Neural cell (in vitro differentiated cells): ENCODE data around the gene TBKBP1. TPM values are rescaled to one million over a fixed set of nuclear protein-coding genes. Genes with fewer than 3 reads are reported as not detected.
"Not testable (repeated sequence)": the region's sequence is repeated elsewhere in the genome, so short reads cannot be mapped to it uniquely, and the experiment has no call there.

Experiments used
- H2AFZ ChIP-seq: fragments of 200-600, 300-800 bp; sonication (generic), shearing (Covaris generic); 2 replicates; pipeline ENCODE4 v1.6.0; 2014; ENCODE audit warnings: low read depth, mild to moderate bottlenecking, antibody characterized with exemption, low read length, moderate library complexity
- H3F3A ChIP-seq: fragments of 200-600 bp; shearing (Covaris generic); 2 replicates; pipeline ENCODE4 v1.6.1; 2016; ENCODE audit warnings: mild to moderate bottlenecking, moderate library complexity, mixed read lengths, antibody characterized with exemption, low read length; ENCODE audit not compliant: insufficient read depth, poor library complexity, severe bottlenecking
- H3K27ac ChIP-seq: fragments of 200-600, 300-800 bp; sonication (generic), shearing (Covaris generic); 2 replicates; pipeline ENCODE4 v1.5.1; 2014; ENCODE audit warnings: mild to moderate bottlenecking, low read length, moderate library complexity
- H3K27me3 ChIP-seq: fragments of 300-800, 200-600 bp; sonication (generic), shearing (Covaris generic); 2 replicates; pipeline ENCODE4 v1.6.0; 2014; ENCODE audit warnings: mild to moderate bottlenecking, low read depth, low read length, moderate library complexity; ENCODE audit not compliant: insufficient read depth
- H3K36me3 ChIP-seq: fragments of 300-800, 200-600 bp; sonication (generic), shearing (Covaris generic); 2 replicates; pipeline ENCODE4 v1.5.1; 2014; ENCODE audit warnings: mild to moderate bottlenecking, antibody characterized with exemption, low read length, moderate library complexity; ENCODE audit not compliant: insufficient read depth
- H3K4me2 ChIP-seq: fragments of 300-800, 200-600 bp; sonication (generic), shearing (Covaris generic); 2 replicates; pipeline ENCODE4 v1.6.0; 2014; ENCODE audit warnings: mild to moderate bottlenecking, low read length
- H3K4me3 ChIP-seq: fragments of 300-800, 200-600 bp; sonication (generic), shearing (Covaris generic); 2 replicates; pipeline ENCODE4 v1.5.1; 2014; ENCODE audit warnings: mild to moderate bottlenecking, low read length, moderate library complexity
- H3K79me2 ChIP-seq: fragments of 200-600 bp; shearing (Covaris generic); replicated peaks from 2 replicates; pipeline ENCODE4 v1.6.0; 2014; ENCODE audit warnings: mild to moderate bottlenecking, low read length, moderate library complexity; ENCODE audit not compliant: insufficient read depth
- H3K9ac ChIP-seq: fragments of 300-800, 200-600 bp; sonication (generic), shearing (Covaris generic); 2 replicates; pipeline ENCODE4 v1.6.1; 2016; ENCODE audit warnings: mild to moderate bottlenecking, low read length, mixed read lengths
- H3K9me2 ChIP-seq: fragments of 200-600 bp; shearing (Covaris generic); 2 replicates; pipeline ENCODE4 v1.6.1; 2016; ENCODE audit warnings: mild to moderate bottlenecking, low read length, mixed read lengths; ENCODE audit not compliant: insufficient read depth
- H3K9me3 ChIP-seq: fragments of 200-600, 300-800 bp; sonication (generic), shearing (Covaris generic); 2 replicates; pipeline ENCODE4 v1.6.1; 2016; ENCODE audit warnings: mild to moderate bottlenecking, mixed run types, low read length, moderate library complexity, mixed read lengths
- H4K20me1 ChIP-seq: fragments of 200-600 bp; shearing (Covaris generic); 2 replicates; pipeline ENCODE4 v1.6.1; 2016; ENCODE audit warnings: mild to moderate bottlenecking, mixed run types; ENCODE audit not compliant: insufficient read depth
- CTCF ChIP-seq: fragments of 450-650 bp; IDR thresholded peaks from 2 replicates; pipeline ENCODE4 v1.5.1; 2014; ENCODE audit warnings: antibody characterized with exemption, mild to moderate bottlenecking, moderate library complexity; ENCODE audit not compliant: poor library complexity, severe bottlenecking
- EP300 ChIP-seq: fragments of 450-650 bp; conservative IDR thresholded peaks from 2 replicates; pipeline ENCODE4 v1.6.1; 2014; ENCODE audit warnings: antibody characterized with exemption, mild to moderate bottlenecking, moderate library complexity; ENCODE audit not compliant: poor library complexity, severe bottlenecking
- EZH2 ChIP-seq: fragments of 200-600, 300-800 bp; shearing (Covaris generic), sonication (generic); IDR thresholded peaks from 2 replicates; pipeline ENCODE4 v1.6.1; 2014; ENCODE audit warnings: antibody characterized with exemption, low read length, borderline replicate concordance, mild to moderate bottlenecking; ENCODE audit not compliant: insufficient read depth, poor library complexity, severe bottlenecking
- SMC3 ChIP-seq: fragments of 450-650 bp; conservative IDR thresholded peaks from 2 replicates; pipeline ENCODE4 v1.6.1; 2014; ENCODE audit warnings: antibody characterized with exemption, mild to moderate bottlenecking, moderate library complexity; ENCODE audit not compliant: poor library complexity
- TAF1 ChIP-seq: IDR thresholded peaks from 2 replicates; pipeline ENCODE4 v1.6.1; 2012; ENCODE audit warnings: low read depth
- polyA plus RNA-seq: library from polyadenylated mRNA; depleted of rRNA; stranded (reverse); fragments of >200 nt; gene quantifications from 2 replicates; pipeline ENCODE4 v1.2.3, GENCODE V29; 2014

TBKBP1 gene
- polyA plus RNA-seq, 1 donor from 2014 or later, result 25.4 TPM

GRCh38 chr17:47676510-47677165, 17.3 kb upstream of the TBKBP1 start:
- TF ChIP-seq EP300, result no peak
- TF ChIP-seq TAF1, result no peak

GRCh38 chr17:47678196-47678595, 15.8 kb upstream of the TBKBP1 start:
- Histone ChIP-seq H3K9ac (no peak overlapping the region), H3K79me2 (no peaks in the 10 kb centered on the region), H4K20me1 (no peaks in the 10 kb centered on the region), H3K4me2 (no peak overlapping the region), H3K36me3 (peaks cover 19% of the 10 kb centered on the region), H3F3A (no peaks in the 10 kb centered on the region), H3K4me3 (no peak overlapping the region), H2AFZ (no peak overlapping the region), H3K27ac (no peak overlapping the region), H3K27me3 (no peaks in the 10 kb centered on the region), H3K9me3 (no peaks in the 10 kb centered on the region), H3K9me2 (no peaks in the 10 kb centered on the region)
- TF ChIP-seq EZH2 (no peak), CTCF (no peak)

More at GRCh38 chr17:47676510-47677165, 17.3 kb upstream of the TBKBP1 start:
- no peak overlapping the region for H3K9ac ChIP-seq
- H3K9me3 ChIP-seq, result no peaks in the 10 kb centered on the region
- peaks cover 4% of the 10 kb centered on the region for H3K79me2 ChIP-seq
- H3K9me2 ChIP-seq, result no peaks in the 10 kb centered on the region
- H3K36me3 ChIP-seq, result peaks cover 26% of the 10 kb centered on the region
- no peak overlapping the region for H3K27ac ChIP-seq
- H3K4me2 ChIP-seq, result no peak overlapping the region
- H2AFZ ChIP-seq, result no peak overlapping the region
- H3K4me3 ChIP-seq, result no peak overlapping the region
- H4K20me1 ChIP-seq, result no peaks in the 10 kb centered on the region
- no peaks in the 10 kb centered on the region for H3K27me3 ChIP-seq
- no peaks in the 10 kb centered on the region for H3F3A ChIP-seq

GRCh38 chr17:47682138-47682537, 11.8 kb upstream of the TBKBP1 start:
- no peak overlapping the region for H3K27ac ChIP-seq
- H3K36me3 ChIP-seq, result peaks cover 14% of the 10 kb centered on the region
- no peaks in the 10 kb centered on the region for H3F3A ChIP-seq
- TF ChIP-seq SMC3 (no peak), TAF1 (no peak)
- H3K9ac ChIP-seq, result no peak overlapping the region
- H3K9me3 ChIP-seq, result no peaks in the 10 kb centered on the region
- no peaks in the 10 kb centered on the region for H4K20me1 ChIP-seq
- no peak overlapping the region for H3K4me3 ChIP-seq
- H2AFZ ChIP-seq, result no peak overlapping the region
- no peak overlapping the region for H3K4me2 ChIP-seq
- no peaks in the 10 kb centered on the region for H3K27me3 ChIP-seq
- no peaks in the 10 kb centered on the region for H3K9me2 ChIP-seq
- no peaks in the 10 kb centered on the region for H3K79me2 ChIP-seq

- H3K36me3 ChIP-seq, result peaks cover 10% of the 10 kb centered on the region
- H3K4me3 ChIP-seq, H3K9me2 ChIP-seq, H3K9ac ChIP-seq, H4K20me1 ChIP-seq, H2AFZ ChIP-seq, H3K27ac ChIP-seq, H3K27me3 ChIP-seq, H3F3A ChIP-seq, H3K9me3 ChIP-seq, H3K4me2 ChIP-seq, H3K79me2 ChIP-seq: not testable (repeated sequence)
These were observed 11.2 kb upstream of the TBKBP1 start for GRCh38 chr17:47682727-47683126.
